A549 (cell line): Measurements from ENCODE around the gene SAP130. TPM values are rescaled to one million over a fixed set of nuclear protein-coding genes. Genes with fewer than 3 reads are reported as not detected.

Experiments used
- ATAC-seq, 2 experiments: fragments of 200-7000 bp in 1 of 2; fragments of >200 bp in 1 of 2; cut with Nextera tagmentation in 1 of 2; cut with Tn5 transposase in 1 of 2; 3 replicates each; pipeline versions ENCODE4 v1.8.0 to v1.9.1; 2018 to 2020; ENCODE audit warnings: mild to moderate bottlenecking in 1 of 2, moderate library complexity in 1 of 2
- CTCF ChIA-PET: fragments of 300-600 bp; sonication (Branson Sonifier 250); formaldehyde crosslinking; extraction: SDS; loops from one replicate; lab custom pipeline; 2021; ENCODE audit warnings: antibody characterized with exemption, inconsistent platforms; lab: Yijun Ruan, JAX
- POLR2A ChIA-PET: fragments of 350-600 bp; formaldehyde crosslinking; extraction: SDS; loops from one replicate; lab custom pipeline; 2021; ENCODE audit warnings: antibody characterized with exemption, inconsistent platforms; lab: Yijun Ruan, JAX
- DNase-seq, 2 experiments: peaks; one replicate each; pipeline versions ENCODE4 v3.0.0 to v3.0.0-alpha.2; 2011 to 2016; ENCODE audit warnings: low read depth in 1 of 2, low spot score in 1 of 2
- FAIRE-seq: peaks from 2 replicates; lab custom pipeline; 2011; peaks lifted over from hg19 to GRCh38; lab: Jason Lieb, UNC
- H3K27ac ChIP-seq, 2 experiments: fragments of >200 bp; sonication (Bioruptor Twin); formaldehyde crosslinking; 3 replicates each; pipeline ENCODE4 v1.5.1; 2016 to 2017
- H3K4me1 ChIP-seq: fragments of >200 bp; sonication (Bioruptor Twin); formaldehyde crosslinking; 3 replicates; pipeline ENCODE4 v1.6.1; 2016
- H3K4me2 ChIP-seq: fragments of >200 bp; sonication (Bioruptor Twin); formaldehyde crosslinking; 3 replicates; pipeline ENCODE4 v1.6.1; 2016
- H3K4me3 ChIP-seq: fragments of >200 bp; sonication (Bioruptor Twin); formaldehyde crosslinking; 3 replicates; pipeline ENCODE4 v1.5.1; 2016
- H3K9me3 ChIP-seq: fragments of >200 bp; sonication (Bioruptor Twin); formaldehyde crosslinking; 3 replicates; pipeline ENCODE4 v1.6.1; 2016
- BHLHE40 ChIP-seq: IDR thresholded peaks from 2 replicates; pipeline ENCODE4 v1.6.1; 2012; ENCODE audit warnings: low read depth, low read length, inconsistent platforms
- CBX2 ChIP-seq: fragments of 200-600 bp; sonication (generic); IDR thresholded peaks from 2 replicates; pipeline ENCODE4 v1.6.1; 2016; ENCODE audit warnings: low read depth, mild to moderate bottlenecking, borderline replicate concordance
- CEBPB ChIP-seq, 2 experiments: fragments of >200 bp in 1 of 2; sonication (Bioruptor Twin) in 1 of 2; formaldehyde crosslinking in 1 of 2; IDR thresholded peaks; 2 replicates each; pipeline ENCODE4 v1.6.1; 2012 to 2016
- CHD2 ChIP-seq: fragments of 150-350 bp; IDR thresholded peaks from 2 replicates; pipeline ENCODE4 v1.6.1; 2014; ENCODE audit warnings: low read length; ENCODE audit not compliant: partially characterized antibody
- CHD4 ChIP-seq: fragments of 200-600 bp; sonication (generic); IDR thresholded peaks from 2 replicates; pipeline ENCODE4 v1.6.1; 2016; ENCODE audit warnings: antibody characterized with exemption, mild to moderate bottlenecking, borderline replicate concordance
- EP300 ChIP-seq, 2 experiments: fragments of >200 bp; sonication (Bioruptor Twin); formaldehyde crosslinking; IDR thresholded peaks; 2 replicates in 1 of 2; 3 replicates in 1 of 2; pipeline ENCODE4 v1.6.1; 2016 to 2017
- ESRRA ChIP-seq: fragments of 150-350 bp; IDR thresholded peaks from 2 replicates; pipeline ENCODE4 v1.6.1; 2014; ENCODE audit warnings: mild to moderate bottlenecking, low read length, borderline replicate concordance
- FOSB ChIP-seq: fragments of 250-450 bp; sonication (Bioruptor Pico); IDR thresholded peaks from 2 replicates; pipeline ENCODE4 v1.5.0; 2020; ENCODE audit warnings: mild to moderate bottlenecking, moderate library complexity
- FOSL2 ChIP-seq, 2 experiments: fragments of 450-650 bp in 1 of 2; fragments of >200 bp in 1 of 2; sonication (Bioruptor Twin) in 1 of 2; formaldehyde crosslinking; IDR thresholded peaks; 2 replicates each; pipeline versions ENCODE4 v1.5.0 to v1.6.1; 2016 to 2020; ENCODE audit warnings: mild to moderate bottlenecking in 1 of 2, moderate library complexity in 1 of 2
- HEYL ChIP-seq: fragments of 250-450 bp; sonication (Bioruptor Pico); IDR thresholded peaks from 2 replicates; pipeline ENCODE4 v1.8.0; 2021; ENCODE audit warnings: mild to moderate bottlenecking, moderate library complexity
- HOXB5 ChIP-seq: fragments of 250-450 bp; sonication (Bioruptor Pico); IDR thresholded peaks from 2 replicates; pipeline ENCODE4 v1.5.0; 2020; ENCODE audit warnings: mild to moderate bottlenecking, moderate library complexity
- JUNB ChIP-seq: fragments of >200 bp; sonication (Bioruptor Twin); formaldehyde crosslinking; IDR thresholded peaks from 2 replicates; pipeline ENCODE4 v1.6.1; 2016
- KDM5A ChIP-seq: fragments of 200-600 bp; sonication (generic); IDR thresholded peaks from 2 replicates; pipeline ENCODE4 v1.6.1; 2016; ENCODE audit warnings: antibody characterized with exemption, mild to moderate bottlenecking
- MAFK ChIP-seq: fragments of 450-650 bp; IDR thresholded peaks from 2 replicates; pipeline ENCODE4 v1.6.1; 2014; ENCODE audit not compliant: partially characterized antibody
- NPAS2 ChIP-seq: fragments of 250-450 bp; sonication (Bioruptor Pico); IDR thresholded peaks from 2 replicates; pipeline ENCODE4 v1.8.0; 2022; ENCODE audit warnings: mild to moderate bottlenecking, moderate library complexity, borderline replicate concordance
- POLR2A ChIP-seq: IDR thresholded peaks from 2 replicates; pipeline ENCODE4 v1.6.1; 2012; ENCODE audit warnings: mild to moderate bottlenecking, low read length
- RFX5 ChIP-seq: fragments of 450-650 bp; IDR thresholded peaks from 2 replicates; pipeline ENCODE4 v1.7.1; 2014; ENCODE audit warnings: antibody characterized with exemption, mild to moderate bottlenecking, moderate library complexity
- RNF2 ChIP-seq: fragments of 200-600 bp; sonication (generic); IDR thresholded peaks from 2 replicates; pipeline ENCODE4 v1.6.1; 2016; ENCODE audit warnings: low read depth, mild to moderate bottlenecking, antibody characterized with exemption, moderate library complexity, borderline replicate concordance
- SMC3 ChIP-seq: fragments of >200 bp; sonication (Bioruptor Twin); formaldehyde crosslinking; IDR thresholded peaks from 3 replicates; pipeline ENCODE4 v1.6.1; 2018; ENCODE audit warnings: inconsistent platforms
- SREBF2 ChIP-seq: fragments of 450-650 bp; IDR thresholded peaks from 2 replicates; pipeline ENCODE4 v1.6.1; 2014; ENCODE audit warnings: mild to moderate bottlenecking, moderate library complexity
- ZFP36 ChIP-seq: fragments of 450-650 bp; IDR thresholded peaks from 2 replicates; pipeline ENCODE4 v1.6.1; 2014; ENCODE audit warnings: borderline replicate concordance; ENCODE audit not compliant: partially characterized antibody
- ZNF302 ChIP-seq: fragments of 250-450 bp; sonication (Bioruptor Pico); IDR thresholded peaks from 2 replicates; pipeline ENCODE4 v1.9.0; 2021; ENCODE audit warnings: inconsistent platforms, mild to moderate bottlenecking, moderate library complexity
- WGBS: methylation state at CpG from one replicate; pipeline ENCODE4 v1.1.6; 2017; ENCODE audit errors: missing lambda C conversion rate; 5-methylcytosine and 5-hydroxymethylcytosine counted together
- polyA plus RNA-seq, 4 experiments: library from polyadenylated mRNA; depleted of rRNA in 3 of 4; stranded (reverse); fragments of >200 nt; fragmentation: RNase III in 1 of 4; extraction: RNeasy Plus Mini Kit Qiagen cat#74134 plus additional on column Dnase treatment in 1 of 4; gene quantifications; 2 replicates in 3 of 4; 3 replicates in 1 of 4; pipeline ENCODE4 v1.2.3, GENCODE V29; 2011 to 2017
- TF ChIP-seq, protein P1 (sequence below): IDR thresholded peaks from 2 replicates; pipeline ENCODE4 v1.6.1; 2012; ENCODE audit warnings: low read depth, borderline replicate concordance
- TF ChIP-seq, protein P2 (sequence below): fragments of 250-450 bp; sonication (Bioruptor Pico); IDR thresholded peaks from 2 replicates; pipeline ENCODE4 v1.5.0; 2020; ENCODE audit warnings: low read depth, mild to moderate bottlenecking, moderate library complexity
- TF ChIP-seq, protein P3 (sequence below): fragments of 250-450 bp; sonication (Bioruptor Pico); IDR thresholded peaks from 2 replicates; pipeline ENCODE4 v1.5.0; 2021; ENCODE audit warnings: mild to moderate bottlenecking, moderate library complexity, borderline replicate concordance
- TF ChIP-seq, protein P4 (sequence below): fragments of >200 bp; sonication (Bioruptor Twin); formaldehyde crosslinking; IDR thresholded peaks from 3 replicates; pipeline ENCODE4 v1.5.1; 2016

SAP130 gene
- polyA plus RNA-seq, 2 of the 4 experiments (the other 2 are of a cell fraction), result 13.9 to 15.1 TPM

DNA sequence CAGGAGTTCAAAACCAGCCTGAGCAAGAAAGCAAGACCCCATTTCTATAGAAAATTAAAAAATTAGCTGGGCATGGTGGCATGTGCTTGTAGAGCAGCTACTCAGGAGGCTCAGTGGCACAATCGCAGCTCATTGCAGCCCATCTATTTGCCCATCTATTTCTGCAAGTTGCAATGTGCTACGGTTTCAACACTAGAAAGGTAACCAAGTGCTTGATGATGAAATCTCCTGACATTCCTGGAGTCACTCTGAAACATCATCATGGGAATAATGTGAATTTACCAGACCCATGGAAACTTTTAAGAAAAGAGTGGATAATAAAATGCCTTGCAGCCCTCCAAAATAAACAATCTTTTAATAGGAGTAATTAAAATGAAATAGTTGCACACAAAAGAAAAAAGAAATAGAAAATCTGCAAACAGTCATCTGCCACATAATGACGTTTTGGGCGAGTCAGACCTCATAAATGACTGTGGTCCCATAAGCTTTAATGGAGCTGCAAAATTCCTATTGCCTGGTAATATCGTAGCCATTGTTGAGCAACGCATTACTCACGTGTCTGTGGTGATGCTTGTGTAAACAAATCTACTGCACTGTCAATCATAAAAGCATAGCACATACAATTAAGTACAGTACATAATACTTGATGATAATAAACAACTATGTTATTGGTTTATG is 95.5 kb downstream of the SAP130 start:
- Histone ChIP-seq H3K9me3 (no peaks in the 10 kb centered on the region), H3K4me2 (peak overlapping the region; percentile 10; the same call in 2 of the 3 replicates), H3K27ac (peak overlapping the region in 1 of 2 experiments; percentile 33; a peak in 4 of 6 replicates), H3K4me1 (peaks cover 11% of the 10 kb centered on the region; the same call in 2 of the 3 replicates), H3K4me3 (no peak overlapping the region)
- 23% methylated on average over 7 of the region's 7 CpGs for WGBS
- ChIA-PET POLR2A (interaction anchor here (1.3 kb wide), 1 partner anchor 46 kb away, joined by 3 read pairs; the partner anchor contains the start of gene AMMECR1L), CTCF (interaction anchor here (0.6 to 1.1 kb wide), 2 partner anchors 10 to 83 kb away, joined by 3 read pairs; no protein-coding TSS in a partner anchor)
- TF ChIP-seq JUNB (peak; percentile 28; the same call in 1 of the 2 replicates), NPAS2 (no peak), EP300 (IDR thresholded peaks at IDR 0.05) (peak in 1 of 2 experiments; percentile 33; a peak in 1 of 5 replicates), CHD4 (no peak), FOSL2 (IDR thresholded peaks at IDR 0.05) (0 out of 2 replicates have a peak, but pooled peaks have one; percentile 25), FOSL2 (CRISPR knock-in tag; IDR thresholded peaks at IDR 0.05) (peak; percentile 48), BHLHE40 (peak; percentile 80), CEBPB (IDR thresholded peaks at IDR 0.05) (peak; percentile 60 to 72), HOXB5 (CRISPR knock-in tag) (no peak), CHD2 (no peak)
- ATAC-seq, result peak; percentile 66 to 85
- peak in 1 of 2 experiments; percentile 65 for DNase-seq
- FAIRE-seq, result no peak

DNA sequence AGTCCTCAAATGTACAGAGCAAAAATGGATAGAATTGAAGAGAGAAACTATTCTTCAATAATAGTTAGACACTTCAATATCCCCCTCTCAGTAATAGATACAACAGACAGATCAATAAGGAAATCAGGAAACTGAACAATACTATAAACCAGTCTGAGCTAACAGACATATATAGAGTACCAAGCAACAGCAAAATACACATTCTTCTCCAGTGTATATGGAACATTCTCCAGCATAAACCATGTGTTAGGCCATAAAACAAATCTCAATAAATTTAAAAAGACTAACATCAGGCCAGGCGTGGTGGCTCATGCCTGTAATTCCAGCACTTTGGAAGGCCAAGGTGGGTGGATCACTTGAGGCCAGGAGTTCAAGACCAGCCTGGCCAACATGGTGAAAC is 98.4 kb downstream of the SAP130 start:
- TF ChIP-seq ZNF302 (no peak), SMC3 (no peak), RNF2 (no peak)
- TF ChIP-seq, protein P1, sequence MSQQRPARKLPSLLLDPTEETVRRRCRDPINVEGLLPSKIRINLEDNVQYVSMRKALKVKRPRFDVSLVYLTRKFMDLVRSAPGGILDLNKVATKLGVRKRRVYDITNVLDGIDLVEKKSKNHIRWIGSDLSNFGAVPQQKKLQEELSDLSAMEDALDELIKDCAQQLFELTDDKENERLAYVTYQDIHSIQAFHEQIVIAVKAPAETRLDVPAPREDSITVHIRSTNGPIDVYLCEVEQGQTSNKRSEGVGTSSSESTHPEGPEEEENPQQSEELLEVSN, result no peak
- ATAC-seq (no peak), FAIRE-seq (no peak), DNase-seq (no peak)
- 78% methylated on average over 1 of the region's 1 CpG for WGBS
- Histone ChIP-seq H3K9me3 (no peaks in the 10 kb centered on the region), H3K27ac (no peak overlapping the region), H3K4me3 (no peak overlapping the region), H3K4me2 (no peak overlapping the region), H3K4me1 (peaks cover 11% of the 10 kb centered on the region; the same call in 2 of the 3 replicates)
- CTCF ChIA-PET, result interaction anchor here (0.6 kb wide), 1 partner anchor 32 kb away, joined by 4 read pairs; no protein-coding TSS in a partner anchor
- POLR2A ChIA-PET, result no interaction called here

DNA sequence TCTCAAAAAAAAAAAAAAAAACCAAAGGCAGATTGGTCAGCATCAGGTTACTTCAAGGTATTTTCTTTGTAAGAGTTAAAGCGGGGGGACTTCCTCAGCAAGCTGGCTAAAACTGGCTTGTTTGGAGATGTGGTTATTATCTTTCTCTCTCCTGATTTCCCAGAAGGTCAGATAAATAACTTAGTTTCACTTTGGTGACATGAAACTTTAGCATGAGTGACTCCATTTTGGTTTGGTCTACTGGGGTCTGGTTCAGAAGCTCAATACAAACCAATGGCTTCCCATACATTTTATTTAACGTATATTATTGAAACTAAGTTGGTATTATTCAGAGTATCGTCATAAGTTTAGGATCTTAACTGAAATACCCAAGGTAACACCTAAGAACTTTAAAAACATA is 100.5 kb downstream of the SAP130 start:
- FAIRE-seq (no peak), DNase-seq (no peak), ATAC-seq (no peak)
- POLR2A ChIA-PET, result no interaction called here
- Histone ChIP-seq H3K4me2 (no peak overlapping the region), H3K9me3 (no peaks in the 10 kb centered on the region), H3K4me3 (no peak overlapping the region), H3K27ac (no peak overlapping the region), H3K4me1 (peaks cover 6% of the 10 kb centered on the region; the same call in 2 of the 3 replicates)
- 93% methylated on average over 3 of the region's 3 CpGs for WGBS
- CTCF ChIA-PET, result no interaction called here
- TF ChIP-seq, protein P2, sequence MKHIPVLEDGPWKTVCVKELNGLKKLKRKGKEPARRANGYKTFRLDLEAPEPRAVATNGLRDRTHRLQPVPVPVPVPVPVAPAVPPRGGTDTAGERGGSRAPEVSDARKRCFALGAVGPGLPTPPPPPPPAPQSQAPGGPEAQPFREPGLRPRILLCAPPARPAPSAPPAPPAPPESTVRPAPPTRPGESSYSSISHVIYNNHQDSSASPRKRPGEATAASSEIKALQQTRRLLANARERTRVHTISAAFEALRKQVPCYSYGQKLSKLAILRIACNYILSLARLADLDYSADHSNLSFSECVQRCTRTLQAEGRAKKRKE, result no peak
- TF ChIP-seq KDM5A, result no peak
- TF ChIP-seq FOSB (CRISPR knock-in tag), result no peak
- TF ChIP-seq, protein P3, sequence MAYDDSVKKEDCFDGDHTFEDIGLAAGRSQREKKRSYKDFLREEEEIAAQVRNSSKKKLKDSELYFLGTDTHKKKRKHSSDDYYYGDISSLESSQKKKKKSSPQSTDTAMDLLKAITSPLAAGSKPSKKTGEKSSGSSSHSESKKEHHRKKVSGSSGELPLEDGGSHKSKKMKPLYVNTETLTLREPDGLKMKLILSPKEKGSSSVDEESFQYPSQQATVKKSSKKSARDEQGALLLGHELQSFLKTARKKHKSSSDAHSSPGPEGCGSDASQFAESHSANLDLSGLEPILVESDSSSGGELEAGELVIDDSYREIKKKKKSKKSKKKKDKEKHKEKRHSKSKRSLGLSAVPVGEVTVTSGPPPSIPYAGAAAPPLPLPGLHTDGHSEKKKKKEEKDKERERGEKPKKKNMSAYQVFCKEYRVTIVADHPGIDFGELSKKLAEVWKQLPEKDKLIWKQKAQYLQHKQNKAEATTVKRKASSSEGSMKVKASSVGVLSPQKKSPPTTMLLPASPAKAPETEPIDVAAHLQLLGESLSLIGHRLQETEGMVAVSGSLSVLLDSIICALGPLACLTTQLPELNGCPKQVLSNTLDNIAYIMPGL (CRISPR knock-in tag), result no peak
- TF ChIP-seq CBX2, result no peak
- no peak for TF ChIP-seq RFX5
- no peak for TF ChIP-seq HEYL
- TF ChIP-seq ESRRA, result no peak
- TF ChIP-seq POLR2A, result no peak
- no peak for TF ChIP-seq ZNF302
- TF ChIP-seq, protein P1, result no peak
- no peak for TF ChIP-seq SREBF2
- no peak for TF ChIP-seq RNF2
- TF ChIP-seq, protein P4, sequence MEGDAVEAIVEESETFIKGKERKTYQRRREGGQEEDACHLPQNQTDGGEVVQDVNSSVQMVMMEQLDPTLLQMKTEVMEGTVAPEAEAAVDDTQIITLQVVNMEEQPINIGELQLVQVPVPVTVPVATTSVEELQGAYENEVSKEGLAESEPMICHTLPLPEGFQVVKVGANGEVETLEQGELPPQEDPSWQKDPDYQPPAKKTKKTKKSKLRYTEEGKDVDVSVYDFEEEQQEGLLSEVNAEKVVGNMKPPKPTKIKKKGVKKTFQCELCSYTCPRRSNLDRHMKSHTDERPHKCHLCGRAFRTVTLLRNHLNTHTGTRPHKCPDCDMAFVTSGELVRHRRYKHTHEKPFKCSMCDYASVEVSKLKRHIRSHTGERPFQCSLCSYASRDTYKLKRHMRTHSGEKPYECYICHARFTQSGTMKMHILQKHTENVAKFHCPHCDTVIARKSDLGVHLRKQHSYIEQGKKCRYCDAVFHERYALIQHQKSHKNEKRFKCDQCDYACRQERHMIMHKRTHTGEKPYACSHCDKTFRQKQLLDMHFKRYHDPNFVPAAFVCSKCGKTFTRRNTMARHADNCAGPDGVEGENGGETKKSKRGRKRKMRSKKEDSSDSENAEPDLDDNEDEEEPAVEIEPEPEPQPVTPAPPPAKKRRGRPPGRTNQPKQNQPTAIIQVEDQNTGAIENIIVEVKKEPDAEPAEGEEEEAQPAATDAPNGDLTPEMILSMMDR, result no peak
- no peak for TF ChIP-seq MAFK
- TF ChIP-seq ZFP36, result no peak
